ENCODE results near the gene POLR1H. TPM values are rescaled to one million over a fixed set of nuclear protein-coding genes. Genes with fewer than 3 reads are reported as not detected.
"Not testable (repeated sequence)": the region's sequence is repeated elsewhere in the genome, so short reads cannot be mapped to it uniquely, and the experiment has no call there.

POLR1H gene, protein sequence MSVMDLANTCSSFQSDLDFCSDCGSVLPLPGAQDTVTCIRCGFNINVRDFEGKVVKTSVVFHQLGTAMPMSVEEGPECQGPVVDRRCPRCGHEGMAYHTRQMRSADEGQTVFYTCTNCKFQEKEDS
- total RNA-seq = 10 to 100 TPM; 13.2 to 35.8 (median 19.8) TPM

- 0 to 1% methylated on average over 36 to 37 of the region's 48 CpGs for WGBS, 2 donors
- peak within 1 kb of the TSS; percentile 87 to 95 (median 90) for H3K27ac ChIP-seq
- peaks cover 0 to 41% (median 6%) of the 10 kb centered on the region in 3 donors for H3K36me3 ChIP-seq
- H3K4me3 ChIP-seq = peak within 1 kb of the TSS; percentile 74 to 90 (median 82)
- intact Hi-C loops (cut with DNase I) = no loop called here
- peak; percentile 49 for DNase-seq
- no peaks in the 10 kb centered on the region for H3K27me3 ChIP-seq
- H3K9me3 ChIP-seq = no peaks in the 10 kb centered on the region
- peaks cover 9 to 44% (median 24%) of the 10 kb centered on the region in 3 donors for H3K4me1 ChIP-seq
- TF ChIP-seq CTCF (IDR thresholded peaks at IDR 0.05) (peak in 2 of 6 experiments; percentile 12), POLR2A (IDR thresholded peaks at IDR 0.05) (peak in 3 of 4 donors; percentile 86 to 93 (median 88))
Measured at GRCh38 chr6:30061092-30061857, at the start of gene POLR1H. TSS of gene POLR1H (plus strand) at chr6:30061265. CDS start at chr6:30061525, 260 bp downstream.

GRCh38 chr6:30013291-30013922, 47.7 kb upstream of the POLR1H start:
- no peak overlapping the region for H3K27ac ChIP-seq
- H3K4me1 ChIP-seq = no peaks in the 10 kb centered on the region
- H3K36me3 ChIP-seq = peaks cover 0 to 6% (median 0%) of the 10 kb centered on the region in 3 donors
- H3K27me3 ChIP-seq = peaks cover 0 to 12% (median under 1%) of the 10 kb centered on the region in 4 donors
- H3K9me3 ChIP-seq = no peaks in the 10 kb centered on the region
- 50 to 64% methylated on average over 12 of the region's 13 CpGs for WGBS, 2 donors
- intact Hi-C loops (cut with DNase I) = loop anchor here (5.0 kb wide), 1 partner anchor 161 kb away; no protein-coding TSS in a partner anchor
- H3K4me3 ChIP-seq = no peak overlapping the region
- DNase-seq = no peak
- TF ChIP-seq CTCF (IDR thresholded peaks at IDR 0.05) (peak in 5 of 6 experiments; percentile 10 to 87 (median 61)), POLR2A (IDR thresholded peaks at IDR 0.05) (no peak)

DNA sequence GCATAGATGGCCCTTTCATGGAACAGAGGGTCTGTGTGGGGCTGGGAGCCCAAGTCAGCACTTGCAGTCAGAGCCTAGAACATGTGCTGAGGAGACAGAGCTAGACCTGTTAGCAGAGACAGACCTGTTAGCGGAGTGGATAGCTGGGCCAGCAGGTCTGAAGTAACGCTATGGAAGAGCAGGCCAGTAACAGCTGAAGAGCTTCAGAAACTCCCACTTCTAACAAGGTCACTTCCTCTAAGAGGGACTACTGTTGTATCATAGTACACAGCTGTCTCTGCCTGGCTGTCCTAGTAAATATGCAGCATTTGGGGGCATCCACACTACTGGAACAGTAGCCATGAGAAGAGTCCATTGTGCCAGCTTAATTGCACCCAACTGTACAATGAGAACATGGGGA, 41.2 kb upstream of the POLR1H start:
- no peak for DNase-seq
- Histone ChIP-seq H3K4me1 (no peaks in the 10 kb centered on the region), H3K4me3 (no peak overlapping the region), H3K36me3 (peaks cover 0 to 30% (median 0%) of the 10 kb centered on the region in 3 donors), H3K27ac (no peak overlapping the region), H3K9me3 (no peaks in the 10 kb centered on the region), H3K27me3 (no peaks in the 10 kb centered on the region)
- TF ChIP-seq CTCF (IDR thresholded peaks at IDR 0.05) (no peak), POLR2A (IDR thresholded peaks at IDR 0.05) (no peak)
- intact Hi-C loops (cut with DNase I) = no loop called here
- 100% methylated on average over 1 of the region's 2 CpGs for WGBS, 2 donors

GRCh38 chr6:30020626-30021025, 40.4 kb upstream of the POLR1H start:
- Histone ChIP-seq H3K4me3 (no peak overlapping the region), H3K27ac (no peak overlapping the region), H3K27me3 (no peaks in the 10 kb centered on the region), H3K9me3 (no peaks in the 10 kb centered on the region), H3K36me3 (peaks cover 0 to 30% (median 0%) of the 10 kb centered on the region in 3 donors), H3K4me1 (no peaks in the 10 kb centered on the region)
- intact Hi-C loops (cut with DNase I) = no loop called here
- TF ChIP-seq POLR2A (IDR thresholded peaks at IDR 0.05) = no peak
- no peak for TF ChIP-seq CTCF (IDR thresholded peaks at IDR 0.05)
- DNase-seq = no peak
- 25 to 40% methylated on average over 1 of the region's 1 CpG for WGBS, 2 donors

DNA sequence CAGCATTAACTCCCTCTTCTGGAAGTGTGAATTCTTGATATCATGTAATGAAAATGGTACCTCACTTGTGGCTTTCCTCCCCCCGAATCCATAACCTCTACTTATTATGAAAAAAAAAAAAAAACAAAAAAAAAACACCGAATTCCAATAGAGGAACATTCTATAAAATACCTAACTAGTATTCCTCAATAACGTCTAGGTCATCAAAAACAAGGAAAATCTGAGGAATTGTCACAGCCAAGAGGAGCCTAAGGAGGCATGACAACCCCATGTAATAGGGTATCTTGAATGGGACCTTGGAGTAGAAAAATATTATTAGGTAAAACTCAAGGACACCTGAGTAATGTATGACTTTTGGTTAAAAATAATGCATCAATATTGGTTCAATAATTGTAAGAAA, 38.9 kb upstream of the POLR1H start:
- TF ChIP-seq CTCF (IDR thresholded peaks at IDR 0.05) = no peak
- no peak for TF ChIP-seq POLR2A (IDR thresholded peaks at IDR 0.05)
- no peak overlapping the region for H3K4me3 ChIP-seq
- H3K36me3 ChIP-seq = peaks cover 0 to 30% (median 0%) of the 10 kb centered on the region in 3 donors
- WGBS, 2 donors = 77 to 83% methylated on average over 3 of the region's 3 CpGs
- intact Hi-C loops (cut with DNase I) = no loop called here
- H3K4me1 ChIP-seq = no peaks in the 10 kb centered on the region
- no peak overlapping the region for H3K27ac ChIP-seq
- DNase-seq = no peak
- H3K9me3 ChIP-seq = no peaks in the 10 kb centered on the region
- H3K27me3 ChIP-seq = no peaks in the 10 kb centered on the region

DNA sequence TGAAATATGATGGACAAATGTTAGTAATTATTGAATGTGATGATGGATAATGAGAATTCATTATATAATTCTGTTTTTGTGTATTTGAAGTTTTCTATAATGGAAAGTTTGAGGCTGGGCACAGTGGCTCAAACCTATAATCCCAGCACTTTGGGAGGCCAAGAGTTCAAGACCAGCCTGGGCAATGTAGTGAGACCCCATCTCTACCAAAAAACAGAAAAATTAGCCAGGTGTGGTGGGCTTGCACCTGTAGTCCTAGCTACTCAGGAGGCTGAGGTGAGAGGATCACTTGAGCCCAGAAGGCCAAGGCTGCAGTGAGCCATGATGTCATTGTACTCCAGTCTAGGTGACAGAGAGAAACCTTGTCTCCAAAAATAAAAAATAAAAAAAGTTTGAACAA, 38.4 kb upstream of the POLR1H start:
- H3K27ac ChIP-seq; H3K27me3 ChIP-seq; H3K4me3 ChIP-seq; intact Hi-C loops (cut with DNase I); H3K9me3 ChIP-seq; H3K4me1 ChIP-seq; DNase-seq: not testable (repeated sequence)
- peaks cover 0 to 30% (median 0%) of the 10 kb centered on the region in 3 donors for H3K36me3 ChIP-seq

All from esophagus squamous epithelium (tissue), 5 donors.